GM12878 (cell line): ENCODE results near the gene DUSP15. TPM values are rescaled to one million over a fixed set of nuclear protein-coding genes. Genes with fewer than 3 reads are reported as not detected.
A peak's percentile ranks its signal among the peaks of the same experiment; 100 is the strongest.

Experiments
- BRCA1 ChIP-seq: IDR thresholded peaks from 2 replicates; pipeline ENCODE4 v1.6.1; 2011; ENCODE audit warnings: low read depth, low read length, improper control_type of control experiment
- EED ChIP-seq: sonication (generic); IDR thresholded peaks from 2 replicates; pipeline ENCODE4 v1.6.1; 2016; ENCODE audit warnings: antibody characterized with exemption, low read depth
- FOS ChIP-seq: IDR thresholded peaks from 3 replicates; pipeline ENCODE4 v1.6.1; 2011; ENCODE audit warnings: borderline replicate concordance; ENCODE audit not compliant: insufficient read length; ENCODE audit errors: extremely low read depth
- GABPA ChIP-seq: IDR thresholded peaks from 2 replicates; pipeline ENCODE4 v1.6.1; 2014; ENCODE audit warnings: antibody characterized with exemption, low read depth, mild to moderate bottlenecking, inconsistent platforms
- GATAD2B ChIP-seq: fragments of 450-650 bp; conservative IDR thresholded peaks from 2 replicates; pipeline ENCODE4 v1.6.1; 2017; ENCODE audit warnings: low read depth, mild to moderate bottlenecking, moderate library complexity
- HCFC1 ChIP-seq: fragments of 150-350 bp; IDR thresholded peaks from 2 replicates; pipeline ENCODE4 v1.6.1; 2014; ENCODE audit warnings: low read length
- MLLT1 ChIP-seq: fragments of 450-650 bp; IDR thresholded peaks from 2 replicates; pipeline ENCODE4 v1.6.1; 2016; ENCODE audit warnings: mild to moderate bottlenecking
- MTA3 ChIP-seq: IDR thresholded peaks from 2 replicates; pipeline ENCODE4 v1.6.1; 2012; ENCODE audit warnings: low read length, inconsistent platforms, borderline replicate concordance
- MXI1 ChIP-seq: fragments of 150-350 bp; IDR thresholded peaks from 2 replicates; pipeline ENCODE4 v1.6.1; 2011; ENCODE audit warnings: low read depth, mild to moderate bottlenecking, inconsistent platforms, low read length, improper control_type of control experiment
- NFXL1 ChIP-seq: fragments of 450-650 bp; IDR thresholded peaks from 2 replicates; pipeline ENCODE4 v1.6.1; 2017; ENCODE audit warnings: antibody characterized with exemption, mild to moderate bottlenecking, borderline replicate concordance
- NFYA ChIP-seq: IDR thresholded peaks from 2 replicates; pipeline ENCODE4 v1.6.1; 2011; ENCODE audit warnings: low read depth, mild to moderate bottlenecking, low read length, improper control_type of control experiment, borderline replicate concordance
- PBX3 ChIP-seq: IDR thresholded peaks from 2 replicates; pipeline ENCODE4 v1.6.1; 2011; ENCODE audit warnings: mild to moderate bottlenecking, low read depth, low read length, moderate library complexity; ENCODE audit not compliant: insufficient replicate concordance
- POU2F2 ChIP-seq: IDR thresholded peaks from 3 replicates; pipeline ENCODE4 v1.6.1; 2011; ENCODE audit warnings: low read depth, mild to moderate bottlenecking, low read length, borderline replicate concordance
- PRDM15 ChIP-seq: fragments of 450-650 bp; formaldehyde crosslinking; IDR thresholded peaks from 2 replicates; pipeline ENCODE4 v1.4.0; 2020; ENCODE audit warnings: mild to moderate bottlenecking, moderate library complexity
- RCOR1 ChIP-seq: conservative IDR thresholded peaks from 2 replicates; pipeline ENCODE4 v1.6.1; 2012; ENCODE audit warnings: low read depth, low read length, improper control_type of control experiment
- SMARCA5 ChIP-seq: fragments of 450-650 bp; IDR thresholded peaks from 2 replicates; pipeline ENCODE4 v1.6.1; 2017; ENCODE audit warnings: mild to moderate bottlenecking
- SREBF1 ChIP-seq: IDR thresholded peaks from 2 replicates; pipeline ENCODE4 v1.6.1; 2012; ENCODE audit warnings: mild to moderate bottlenecking, low read length
- SUZ12 ChIP-seq: fragments of 200-600 bp; sonication (generic); IDR thresholded peaks from one replicate; pipeline ENCODE4 v1.6.1; 2018; ENCODE audit warnings: antibody characterized with exemption, mild to moderate bottlenecking; ENCODE audit not compliant: unreplicated experiment
- TAF1 ChIP-seq: IDR thresholded peaks from 2 replicates; pipeline ENCODE4 v1.6.1; 2011; ENCODE audit warnings: mild to moderate bottlenecking, low read depth, low read length, borderline replicate concordance
- ZNF622 ChIP-seq: fragments of 450-650 bp; IDR thresholded peaks from 2 replicates; pipeline ENCODE4 v1.6.1; 2017; ENCODE audit warnings: mild to moderate bottlenecking, inconsistent platforms
- polyA plus RNA-seq, 11 experiments: library from polyadenylated mRNA; depleted of rRNA in 4 of 11; unstranded in 6 of 11; stranded (reverse) in 5 of 11; fragments of >200 nt; fragmentation: Nextera tagmentation in 4 of 11; fragmentation: Illumina TruSeq in 1 of 11; extraction: Ambion mirVana in 4 of 11; extraction: Trizol in 1 of 11; gene quantifications; 1 replicate in 1 of 11; 2 replicates in 10 of 11; pipeline versions ENCODE4 v1.2.1 to v1.2.3, GENCODE V29; 2011 to 2016; ENCODE audit warnings: inconsistent platforms in 2 of 11, missing spikeins in 2 of 11, low read depth in 1 of 11
- total RNA-seq, 4 experiments: library from RNA; depleted of rRNA in 3 of 4; stranded (reverse); fragments of >200 nt in 3 of 4; fragmentation: Illumina TruSeq in 1 of 4; extraction: Trizol in 1 of 4; gene quantifications; 2 replicates each; pipeline versions ENCODE4 v1.2.1 to v1.2.3, GENCODE V29; 2013 to 2021
- TF ChIP-seq, protein P1 (sequence below): IDR thresholded peaks from 2 replicates; pipeline ENCODE4 v1.6.1; 2012; ENCODE audit warnings: low read length, inconsistent platforms
- TF ChIP-seq, protein P2 (sequence below): fragments of 450-650 bp; IDR thresholded peaks from 2 replicates; pipeline ENCODE4 v1.6.1; 2014; ENCODE audit warnings: mild to moderate bottlenecking

Gene DUSP15
- total and polyA plus RNA-seq, 10 of the 15 experiments (the other 5 are each of a cell fraction or from before 2014, with no cell fraction given) = 0.06 to 2.5 (median 0.67) TPM; not detected in 1

DNA sequence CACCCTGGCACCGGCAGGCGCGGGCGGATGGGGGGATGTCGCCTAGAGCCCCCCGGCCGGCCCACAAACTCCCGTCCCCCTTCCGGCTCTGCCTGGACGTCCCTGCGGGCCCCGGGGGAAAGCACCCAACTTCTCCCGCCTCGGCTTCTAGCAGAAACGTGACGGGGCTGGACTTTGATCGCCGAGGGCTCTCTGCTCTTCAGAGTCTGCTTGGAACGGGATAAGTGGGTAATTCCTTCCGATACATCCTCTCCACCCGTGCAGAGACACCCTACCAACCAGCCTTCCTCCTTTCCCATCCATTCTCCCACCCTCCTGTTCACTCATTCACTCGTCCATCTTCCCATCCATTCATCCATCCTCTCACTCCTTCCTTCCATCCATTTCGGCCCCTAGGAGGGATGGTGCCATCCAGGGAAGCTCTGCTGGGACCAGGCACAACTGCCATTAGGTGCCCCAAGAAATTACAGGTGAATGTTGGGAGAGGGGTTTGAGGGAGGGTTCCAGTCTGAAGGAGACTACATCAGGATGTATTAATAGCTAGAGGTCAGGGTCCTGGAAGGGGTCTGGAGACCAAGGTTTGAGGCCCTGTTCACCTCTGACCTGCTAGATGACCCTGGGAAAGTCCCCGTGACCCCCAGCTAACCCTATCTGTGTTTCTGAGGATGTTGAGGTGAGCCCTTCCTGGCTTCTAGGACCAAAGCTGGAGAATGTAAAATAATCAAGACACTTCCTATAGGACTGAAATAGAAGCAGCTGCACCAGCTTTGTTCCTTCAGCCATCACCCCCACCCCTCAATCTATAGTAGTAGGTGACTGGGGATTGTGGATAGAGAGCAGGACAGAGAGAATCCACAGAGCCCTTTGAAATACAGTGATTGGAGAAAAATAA, 645 bp upstream of the DUSP15 start (continued):
- no peak; the same call in 1 of the 2 replicates for TF ChIP-seq GATAD2B
- TF ChIP-seq POU2F2 = no peak
- TF ChIP-seq SUZ12 = no peak
- TF ChIP-seq HCFC1 = no peak
- TF ChIP-seq PBX3 = no peak
- TF ChIP-seq, protein P1, sequence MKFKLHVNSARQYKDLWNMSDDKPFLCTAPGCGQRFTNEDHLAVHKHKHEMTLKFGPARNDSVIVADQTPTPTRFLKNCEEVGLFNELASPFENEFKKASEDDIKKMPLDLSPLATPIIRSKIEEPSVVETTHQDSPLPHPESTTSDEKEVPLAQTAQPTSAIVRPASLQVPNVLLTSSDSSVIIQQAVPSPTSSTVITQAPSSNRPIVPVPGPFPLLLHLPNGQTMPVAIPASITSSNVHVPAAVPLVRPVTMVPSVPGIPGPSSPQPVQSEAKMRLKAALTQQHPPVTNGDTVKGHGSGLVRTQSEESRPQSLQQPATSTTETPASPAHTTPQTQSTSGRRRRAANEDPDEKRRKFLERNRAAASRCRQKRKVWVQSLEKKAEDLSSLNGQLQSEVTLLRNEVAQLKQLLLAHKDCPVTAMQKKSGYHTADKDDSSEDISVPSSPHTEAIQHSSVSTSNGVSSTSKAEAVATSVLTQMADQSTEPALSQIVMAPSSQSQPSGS = no peak
- TF ChIP-seq FOS = no peak
- no peak for TF ChIP-seq SMARCA5
- TF ChIP-seq SREBF1 = no peak
- TF ChIP-seq, protein P2, sequence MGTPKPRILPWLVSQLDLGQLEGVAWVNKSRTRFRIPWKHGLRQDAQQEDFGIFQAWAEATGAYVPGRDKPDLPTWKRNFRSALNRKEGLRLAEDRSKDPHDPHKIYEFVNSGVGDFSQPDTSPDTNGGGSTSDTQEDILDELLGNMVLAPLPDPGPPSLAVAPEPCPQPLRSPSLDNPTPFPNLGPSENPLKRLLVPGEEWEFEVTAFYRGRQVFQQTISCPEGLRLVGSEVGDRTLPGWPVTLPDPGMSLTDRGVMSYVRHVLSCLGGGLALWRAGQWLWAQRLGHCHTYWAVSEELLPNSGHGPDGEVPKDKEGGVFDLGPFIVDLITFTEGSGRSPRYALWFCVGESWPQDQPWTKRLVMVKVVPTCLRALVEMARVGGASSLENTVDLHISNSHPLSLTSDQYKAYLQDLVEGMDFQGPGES = no peak
- TF ChIP-seq TAF1 = no peak
- no peak for TF ChIP-seq NFYA
- TF ChIP-seq MTA3 = no peak
- TF ChIP-seq ZNF622 = no peak
- no peak for TF ChIP-seq RCOR1
- TF ChIP-seq NFXL1 = no peak
- no peak for TF ChIP-seq GABPA
- no peak for TF ChIP-seq MXI1
- TF ChIP-seq EED = no peak
- no peak for TF ChIP-seq BRCA1
- 0 out of 2 replicates have a peak, but pooled peaks have one; percentile 31 for TF ChIP-seq MLLT1
- TF ChIP-seq PRDM15 (CRISPR knock-in tag) = no peak
